OCI-LY1 (cell line): ENCODE results near the gene PCDHGB6.

ENCODE experiments used
- CTCF ChIP-seq: fragments of 200-600 bp; sonication (generic), shearing (Covaris generic); IDR thresholded peaks from 2 replicates; pipeline ENCODE4 v1.5.1; 2017; ENCODE audit warnings: mild to moderate bottlenecking, antibody characterized with exemption, low read length, moderate library complexity, mixed read lengths
- EZH2 ChIP-seq: fragments of 200-600 bp; sonication (generic), shearing (Covaris generic); IDR thresholded peaks from 2 replicates; pipeline ENCODE4 v1.8.0; 2017; ENCODE audit warnings: borderline replicate concordance, mixed run types, mild to moderate bottlenecking, antibody characterized with exemption, low read length, moderate library complexity, mixed read lengths

GRCh38 chr5:141362719-141363118 is 45.1 kb upstream of the PCDHGB6 start:
- TF ChIP-seq CTCF (no peak), EZH2 (no peak)
